ENCODE results near the gene NSFL1C. TPM values are rescaled to one million over a fixed set of nuclear protein-coding genes. Genes with fewer than 3 reads are reported as not detected.
A peak's percentile ranks its signal among the peaks of the same experiment; 100 is the strongest.

Gene NSFL1C
- total RNA-seq, 1 donor from 2014 or later = 83.9 TPM

DNA sequence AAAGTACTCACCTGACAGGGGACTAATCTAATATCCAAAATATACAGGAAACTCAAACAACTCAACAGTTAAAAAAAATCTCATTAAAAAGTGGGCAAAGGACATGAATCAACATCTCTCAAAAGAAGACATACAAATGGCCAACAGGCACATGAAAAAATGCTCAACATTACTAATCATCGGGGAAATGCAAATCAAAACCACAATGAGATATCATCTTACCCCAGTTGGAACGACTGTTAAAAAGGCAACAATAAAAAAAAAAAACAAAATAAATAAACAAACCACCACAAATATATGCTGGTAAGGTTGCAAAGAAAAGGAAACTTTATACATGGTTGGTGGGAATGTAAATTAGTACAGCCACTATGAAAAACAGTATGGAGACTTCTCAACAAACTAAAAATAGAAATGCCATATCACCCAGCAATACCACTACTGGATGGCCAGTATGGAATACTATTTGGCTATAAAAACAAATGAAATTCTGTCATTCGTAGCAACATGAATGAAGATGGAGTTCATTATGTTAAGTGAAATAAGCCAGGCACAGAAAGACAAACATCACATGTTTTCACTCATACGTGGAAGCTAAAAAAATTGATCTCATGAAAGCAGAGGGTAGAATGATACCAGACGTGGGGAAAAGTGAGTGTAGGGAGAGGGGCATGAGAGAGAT lies 17.9 kb upstream of the NSFL1C start:
- DNase-seq (ENCODE audit: low spot score) = no peak

DNA sequence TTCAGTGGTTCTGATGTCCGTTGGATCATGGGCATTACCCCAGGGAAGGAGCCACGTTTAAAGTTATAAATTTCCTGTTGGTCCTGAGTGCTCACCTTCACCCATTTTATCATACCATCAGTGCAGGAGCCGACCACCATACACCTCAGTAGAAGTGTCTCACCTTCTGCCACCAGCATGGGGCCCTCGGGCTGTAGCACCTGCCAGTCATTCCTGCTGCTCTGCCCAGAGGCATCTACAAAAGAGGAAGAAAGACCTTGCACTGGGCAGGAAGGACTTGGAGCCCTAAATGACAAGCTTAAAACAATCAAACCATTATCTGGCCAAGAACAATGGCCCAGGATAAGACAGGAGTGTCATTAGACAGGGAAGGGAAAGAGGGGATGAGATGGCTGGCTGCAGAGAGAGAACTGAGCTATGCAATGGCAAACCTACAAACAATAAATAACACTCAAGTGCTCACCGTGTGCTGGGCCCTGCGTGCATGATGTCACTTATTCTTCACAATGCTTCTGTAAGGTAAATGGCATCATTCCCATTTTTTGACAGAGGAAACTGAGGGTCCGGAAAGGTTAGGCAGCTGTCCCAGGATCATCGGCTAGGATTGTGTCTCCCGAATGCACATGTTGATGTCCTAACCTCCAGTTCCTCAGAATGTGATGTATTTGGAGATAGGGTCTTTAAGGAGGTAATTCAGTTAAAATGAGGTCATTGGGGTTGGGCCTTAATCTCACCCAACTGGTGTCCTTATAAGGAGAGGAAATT lies 13.4 kb upstream of the NSFL1C start:
- no peak for DNase-seq (ENCODE audit: low spot score)

DNA sequence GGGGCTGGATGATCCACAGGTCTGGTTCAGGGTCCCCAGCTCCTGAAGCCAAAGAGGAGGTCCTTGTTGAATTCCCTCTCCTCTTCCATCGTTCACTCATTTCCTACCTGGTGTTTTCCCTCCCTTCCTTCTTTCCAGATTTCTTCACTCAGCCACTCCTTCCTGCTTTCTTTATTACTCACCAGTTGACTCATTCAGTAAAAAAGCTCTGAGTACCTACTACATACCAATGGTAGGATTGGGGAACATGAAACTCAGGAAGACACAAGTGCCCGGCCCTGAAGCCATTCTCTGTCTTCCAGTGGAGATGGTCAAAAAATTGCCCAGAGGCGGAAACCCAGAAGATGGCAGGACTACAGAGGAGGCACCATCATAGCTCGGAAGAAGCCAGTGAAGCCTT lies 11.9 kb upstream of the NSFL1C start:
- DNase-seq (ENCODE audit: low spot score) = no peak

DNA sequence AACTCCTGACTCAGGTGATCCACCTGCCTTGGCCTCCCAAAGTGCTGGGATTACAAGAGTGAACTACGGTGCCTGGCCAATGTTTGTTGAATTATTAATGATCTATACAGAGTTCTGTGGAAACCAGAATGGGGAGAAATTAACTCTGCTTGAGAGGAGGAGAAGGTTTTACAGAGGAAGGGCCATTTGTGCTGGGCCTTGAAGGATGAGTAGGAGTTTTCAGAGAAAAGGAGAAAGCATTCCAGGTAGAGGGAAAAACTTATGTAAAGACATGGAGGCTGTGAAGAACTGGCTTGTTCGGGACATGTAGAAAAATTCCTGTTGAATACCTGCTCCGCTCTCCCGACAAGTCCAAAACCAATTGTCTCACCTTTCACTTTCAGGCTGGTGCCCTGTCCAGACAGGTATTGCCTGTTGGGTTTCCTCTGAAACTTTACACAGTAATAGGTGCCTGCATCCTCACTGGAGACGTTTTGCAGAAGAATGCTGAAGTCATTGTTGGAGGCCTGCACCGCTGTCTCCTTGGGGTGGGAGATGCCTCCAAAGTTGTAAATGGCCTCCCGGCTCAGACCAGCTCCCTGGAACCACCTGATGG lies 11.3 kb upstream of the NSFL1C start:
- no peak for DNase-seq (ENCODE audit: low spot score)

DNA sequence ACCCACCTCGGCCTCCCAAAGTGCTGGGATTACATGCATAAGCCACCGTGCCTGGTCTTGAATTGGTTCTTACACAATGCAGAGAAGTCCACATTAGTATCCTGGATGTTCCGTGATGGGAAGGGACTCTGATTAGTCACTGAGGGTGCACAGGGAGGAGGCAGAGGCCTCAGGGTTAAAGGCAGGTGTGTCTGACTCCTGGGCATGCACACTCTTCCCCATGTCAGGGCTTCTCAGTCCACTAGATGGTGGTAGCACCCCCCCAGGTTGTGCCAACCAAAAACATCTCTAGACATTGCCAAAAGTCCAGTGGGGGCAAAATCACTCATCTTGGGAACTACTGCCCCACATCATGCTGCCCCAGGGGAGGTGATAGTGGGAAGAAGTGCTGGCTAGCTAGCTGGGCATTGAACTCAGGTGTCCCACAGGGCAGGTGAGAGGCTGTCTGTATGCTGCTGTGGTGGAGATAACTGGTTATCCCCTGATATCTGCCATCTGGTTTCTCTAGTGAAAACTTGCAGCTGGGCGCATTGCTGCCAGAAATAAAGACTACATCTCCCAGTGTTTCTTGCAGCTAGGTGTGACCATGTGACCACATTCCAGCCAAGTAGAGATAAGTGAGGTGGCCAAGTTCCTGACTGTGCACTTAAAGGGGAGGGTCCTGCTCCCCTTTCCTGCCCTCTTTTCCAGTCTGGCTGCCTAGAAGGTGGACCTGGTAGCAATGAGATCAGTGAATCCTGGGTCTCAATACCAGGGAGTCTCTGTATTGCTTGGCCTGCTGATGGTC lies 8.4 kb upstream of the NSFL1C start:
- DNase-seq (ENCODE audit: low spot score) = no peak

DNA sequence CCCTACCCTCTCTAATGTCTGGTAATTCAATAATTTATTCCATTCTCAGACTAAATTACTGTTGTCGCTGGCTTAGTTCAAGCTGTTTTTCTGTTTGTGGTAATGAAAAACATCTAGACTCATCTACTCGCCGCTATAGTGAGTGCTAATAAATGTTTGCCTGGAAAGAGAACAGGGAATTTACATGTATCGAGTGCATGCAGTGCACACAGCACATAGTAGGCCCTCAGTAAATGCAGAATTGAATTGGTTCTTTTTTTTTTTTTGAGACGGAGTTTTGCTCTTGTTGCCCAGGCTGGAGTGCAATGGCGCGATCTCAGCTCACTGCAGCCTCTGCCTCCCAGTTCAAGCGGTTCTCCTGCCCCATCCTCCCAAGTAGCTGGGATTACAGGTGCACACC lies 7.7 kb upstream of the NSFL1C start:
- DNase-seq (ENCODE audit: low spot score) = no peak

DNA sequence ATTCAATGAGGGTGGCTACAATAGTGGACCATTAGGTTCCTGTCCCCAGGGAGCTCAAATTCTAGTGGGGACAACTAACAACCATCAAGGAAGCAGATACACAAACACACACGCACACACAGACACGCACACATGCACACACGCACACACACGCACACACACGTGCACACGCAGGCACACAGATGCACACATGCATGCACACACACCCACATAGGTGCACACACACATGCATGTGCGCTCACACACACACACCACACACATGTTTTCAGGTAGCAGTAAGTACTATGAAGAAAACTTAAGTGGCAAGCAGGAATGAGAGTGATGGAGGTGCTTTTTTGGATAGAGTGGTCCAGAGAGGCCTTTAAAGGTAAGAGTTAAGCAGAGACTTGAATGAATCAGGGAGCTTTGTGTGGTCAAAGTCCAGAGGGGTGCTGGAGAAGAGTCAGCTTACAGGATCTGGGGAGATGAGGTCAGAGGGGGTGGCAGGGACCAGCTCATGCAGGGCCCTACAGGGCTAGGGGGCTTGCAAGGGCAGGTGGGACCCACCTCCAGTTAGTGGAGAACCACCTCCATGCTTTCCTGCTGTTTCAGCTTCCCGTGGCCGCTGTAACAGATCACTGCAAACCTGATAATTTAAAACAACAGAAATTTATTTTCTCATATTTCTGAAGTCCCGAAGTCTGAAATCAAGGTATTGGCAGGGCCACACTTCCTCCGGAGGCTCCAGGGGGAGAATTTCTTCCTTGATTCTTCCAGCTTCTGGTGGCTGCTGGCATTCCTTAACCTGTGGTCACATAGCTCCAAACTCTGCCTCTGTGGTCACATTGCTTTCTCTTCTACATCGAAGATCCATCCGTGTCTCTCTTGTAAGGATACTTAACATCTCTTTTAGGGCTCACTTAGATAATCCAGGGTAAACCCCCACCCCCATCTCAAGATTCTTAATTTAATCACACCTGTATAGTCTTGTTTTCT lies 6.9 kb upstream of the NSFL1C start:
- DNase-seq (ENCODE audit: low spot score) = no peak

DNA sequence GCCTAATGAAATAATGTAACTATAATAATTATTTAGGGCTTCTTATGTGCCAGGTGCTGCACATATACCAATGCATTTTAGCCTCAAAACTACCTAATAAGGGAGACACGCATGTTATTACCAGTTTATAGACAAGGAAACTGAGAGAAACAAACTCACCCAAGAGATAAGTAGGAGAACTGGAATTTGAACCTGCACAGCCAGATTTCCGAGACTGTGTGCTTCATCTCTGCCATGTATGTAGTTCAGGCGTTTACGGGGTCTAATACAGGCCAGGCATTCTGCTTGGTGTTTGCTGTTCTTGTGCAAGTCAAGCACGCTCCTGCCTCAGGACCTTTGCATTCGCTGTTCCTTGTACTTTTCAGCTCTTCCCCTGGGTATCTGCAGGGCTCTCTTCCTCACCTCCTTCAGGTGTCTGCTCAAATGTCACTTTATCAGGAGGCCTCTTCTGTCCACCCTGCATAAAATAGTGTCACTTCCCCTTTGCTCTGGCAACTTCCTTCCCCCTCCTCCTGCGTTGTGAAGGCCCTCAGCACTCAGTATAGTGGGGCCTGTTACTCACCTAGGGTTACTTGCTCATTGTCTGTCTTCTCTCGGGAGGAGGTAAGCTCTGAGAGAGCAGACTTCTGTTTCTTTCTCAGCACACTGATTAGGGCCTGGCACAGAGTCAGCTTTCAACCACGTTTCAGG lies 6.1 kb upstream of the NSFL1C start:
- no peak for DNase-seq (ENCODE audit: low spot score)

DNA sequence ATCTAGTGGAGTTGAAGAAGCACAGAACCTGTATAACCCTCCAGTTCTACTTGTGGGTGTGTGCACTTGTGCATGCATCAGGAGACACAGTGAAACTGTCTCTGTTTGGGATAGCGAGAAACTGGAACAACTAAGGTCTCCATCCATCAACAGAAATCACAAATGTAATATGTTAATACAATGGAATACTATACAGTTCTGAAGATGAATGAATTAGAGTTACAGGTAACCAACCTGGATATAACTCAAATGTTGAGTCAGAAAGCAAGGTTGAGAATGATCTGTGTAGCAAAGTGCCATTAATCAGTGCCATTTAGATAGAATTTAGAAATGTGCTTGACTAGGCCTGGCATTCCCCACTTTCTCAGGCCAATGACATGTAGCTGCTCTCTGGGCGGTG lies 4.6 kb upstream of the NSFL1C start:
- no peak for DNase-seq (ENCODE audit: low spot score)

DNA sequence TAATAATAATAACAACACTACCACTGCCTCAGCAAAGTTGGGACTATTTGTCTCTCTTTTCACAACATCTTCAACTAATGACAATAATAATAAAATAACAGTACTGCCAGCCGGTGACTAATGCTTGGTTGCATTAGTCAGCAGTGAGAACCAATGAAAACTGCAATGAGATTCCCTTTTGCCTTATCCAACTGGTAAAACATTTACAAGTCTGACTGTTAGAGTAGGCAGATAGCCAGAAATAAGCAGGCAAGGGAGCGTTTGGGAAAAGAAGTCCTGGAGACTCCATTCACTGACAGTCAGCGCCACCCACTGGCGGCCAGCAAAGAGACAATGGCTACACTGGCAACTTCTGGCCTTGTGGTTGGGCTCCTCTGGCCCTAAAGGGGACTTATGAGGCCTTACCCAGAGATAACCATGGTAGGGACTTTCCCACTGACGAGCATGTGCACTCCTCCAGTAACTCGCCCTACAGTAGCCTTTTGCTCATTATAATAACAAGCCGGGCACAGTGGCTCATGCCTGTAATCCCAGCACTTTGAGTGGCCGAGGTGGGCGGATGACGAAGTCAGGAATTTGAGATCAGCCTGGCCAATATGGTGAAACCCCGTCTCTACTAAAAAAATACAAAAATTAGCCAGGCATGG lies 3.4 kb upstream of the NSFL1C start:
- DNase-seq (ENCODE audit: low spot score) = peak; percentile 85

DNA sequence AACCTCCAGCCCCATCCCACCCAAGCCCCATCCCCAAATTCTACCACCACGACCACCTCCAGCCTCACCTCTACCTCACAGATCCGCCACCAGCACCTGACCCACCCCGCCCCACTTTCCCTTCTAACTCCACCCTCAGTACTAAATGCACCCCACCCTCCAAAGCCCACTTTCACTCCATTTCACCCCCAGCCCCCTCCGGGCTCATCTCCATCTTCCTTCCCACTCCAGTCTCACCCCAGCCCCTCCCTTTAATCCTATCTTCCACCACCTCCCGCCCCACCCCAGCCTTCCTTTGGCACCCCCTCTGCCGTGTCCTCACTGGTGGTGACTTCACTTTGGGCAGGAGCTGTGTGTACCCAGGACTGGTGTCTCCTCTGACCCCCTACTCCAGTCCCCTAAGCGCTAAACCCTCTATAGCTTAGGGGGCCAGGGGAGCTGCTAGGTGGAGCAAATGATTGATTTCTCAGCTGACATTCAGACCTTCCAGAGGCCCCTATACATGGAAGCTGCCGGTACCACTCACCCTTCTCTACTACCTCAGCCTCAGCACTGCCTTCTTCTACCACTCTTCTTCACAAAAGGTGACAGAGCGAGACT lies 2.8 kb upstream of the NSFL1C start:
- no peak for DNase-seq (ENCODE audit: low spot score)

DNA sequence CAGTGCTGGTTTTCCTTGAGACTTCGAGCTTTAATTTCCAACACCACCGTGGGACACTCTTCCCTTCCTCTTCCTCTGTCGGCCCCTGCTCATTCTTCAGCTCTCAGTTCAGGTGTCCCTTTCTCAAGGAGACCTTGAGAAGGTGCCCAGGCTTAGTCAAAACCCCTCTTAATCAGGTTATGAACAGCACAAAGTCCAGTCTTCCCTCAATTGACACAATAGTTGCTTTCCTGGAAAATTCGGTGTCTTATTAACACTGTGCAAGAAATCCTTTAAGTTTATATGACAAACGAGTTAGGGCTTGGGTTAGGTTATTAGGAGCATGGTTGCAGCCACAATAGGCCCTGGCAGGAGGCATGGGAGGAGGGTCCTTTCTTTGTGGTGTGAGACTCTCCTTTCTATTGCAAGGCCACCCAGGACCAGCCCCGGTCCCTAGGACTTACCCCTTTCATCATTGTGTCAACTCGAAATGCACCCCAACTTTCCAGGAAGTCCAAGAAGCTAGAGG lies 1.5 kb upstream of the NSFL1C start:
- DNase-seq (ENCODE audit: low spot score) = no peak

DNA sequence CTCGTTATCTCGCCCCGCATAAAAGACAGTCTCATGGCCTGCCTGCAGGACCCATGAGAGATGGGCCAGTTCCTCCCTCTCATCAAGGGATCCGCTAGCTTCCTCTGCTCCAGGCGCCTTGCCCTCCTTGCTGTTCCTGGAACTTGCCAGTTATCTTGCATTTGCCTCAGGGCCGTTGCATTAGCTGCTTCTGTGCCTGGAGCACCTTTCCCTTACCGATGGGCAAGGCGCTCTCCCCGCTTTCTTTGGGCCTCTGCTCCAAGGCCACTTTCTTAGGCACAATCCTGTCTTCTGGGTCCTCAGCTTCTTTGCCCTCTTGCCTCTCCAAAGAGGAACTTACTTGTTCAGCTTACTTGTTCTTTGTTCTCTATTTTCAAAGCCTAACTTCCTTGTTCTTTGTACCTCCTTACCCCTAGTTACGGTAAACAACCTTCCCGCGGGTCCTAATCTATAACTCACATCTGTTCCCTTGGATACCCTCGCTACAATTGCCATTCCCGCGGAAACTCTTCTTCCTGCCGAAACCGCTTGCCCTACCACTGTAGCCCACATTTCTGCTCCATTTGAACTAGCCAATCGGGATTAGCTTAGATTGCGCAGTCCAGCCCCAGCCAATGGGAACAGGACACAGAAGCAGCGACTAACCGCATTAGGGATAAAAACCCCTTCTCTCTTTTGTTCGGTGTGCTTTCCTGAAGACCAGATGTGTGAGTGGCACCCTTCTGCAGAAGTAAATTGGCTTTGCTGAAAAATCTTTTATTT lies 887 bp upstream of the NSFL1C start:
- DNase-seq (ENCODE audit: low spot score) = no peak

DNA sequence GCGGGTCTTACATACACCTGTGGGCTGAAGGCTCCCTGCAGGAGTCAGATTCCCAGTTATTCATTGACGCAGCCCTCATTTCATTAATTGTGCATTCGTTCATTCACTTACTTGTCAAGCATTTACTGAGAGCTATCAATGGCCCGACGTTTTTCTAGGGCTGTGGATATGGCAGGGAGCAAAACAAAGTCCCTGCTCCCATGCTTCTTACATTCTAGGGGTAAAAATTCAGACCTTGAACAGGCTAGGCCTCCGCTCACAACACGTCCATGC lies 369 bp upstream of the NSFL1C start:
- no peak for DNase-seq (ENCODE audit: low spot score)

DNA sequence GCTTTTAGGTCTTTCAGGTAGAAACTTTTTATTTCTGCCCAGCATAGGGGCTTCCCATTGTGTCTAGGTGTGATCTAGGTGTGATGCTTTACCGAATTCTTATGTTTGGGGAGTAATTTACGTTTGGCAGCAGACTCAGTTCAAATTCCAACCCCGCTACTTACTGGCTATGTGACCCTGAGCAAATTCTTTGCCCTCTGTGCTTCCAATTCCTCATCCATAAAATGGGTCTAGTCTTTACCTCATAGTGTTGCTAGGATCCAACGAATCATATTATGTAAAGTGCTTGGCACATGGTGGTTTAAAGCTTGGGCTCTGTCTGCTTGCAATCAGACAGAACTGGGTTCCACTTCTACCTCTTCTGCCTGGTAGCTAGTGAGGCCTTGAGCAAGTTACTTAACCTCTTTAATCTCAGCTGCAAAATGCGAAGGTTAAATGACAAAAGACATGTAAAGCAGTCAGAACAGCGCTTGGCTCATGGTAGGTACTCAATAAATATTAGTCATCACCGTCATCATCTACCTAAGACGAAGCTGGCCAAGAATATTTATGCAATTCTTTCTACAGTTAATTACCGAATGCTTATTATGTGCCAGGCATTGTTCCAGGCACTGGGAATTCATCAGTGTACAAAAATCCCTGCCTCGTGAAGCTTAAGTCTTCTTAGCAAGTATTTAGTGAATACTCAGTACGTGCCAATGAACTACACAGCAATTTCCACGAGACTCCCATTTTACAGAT lies 1.0 kb downstream of the NSFL1C start:
- no peak for DNase-seq (ENCODE audit: low spot score)

DNA sequence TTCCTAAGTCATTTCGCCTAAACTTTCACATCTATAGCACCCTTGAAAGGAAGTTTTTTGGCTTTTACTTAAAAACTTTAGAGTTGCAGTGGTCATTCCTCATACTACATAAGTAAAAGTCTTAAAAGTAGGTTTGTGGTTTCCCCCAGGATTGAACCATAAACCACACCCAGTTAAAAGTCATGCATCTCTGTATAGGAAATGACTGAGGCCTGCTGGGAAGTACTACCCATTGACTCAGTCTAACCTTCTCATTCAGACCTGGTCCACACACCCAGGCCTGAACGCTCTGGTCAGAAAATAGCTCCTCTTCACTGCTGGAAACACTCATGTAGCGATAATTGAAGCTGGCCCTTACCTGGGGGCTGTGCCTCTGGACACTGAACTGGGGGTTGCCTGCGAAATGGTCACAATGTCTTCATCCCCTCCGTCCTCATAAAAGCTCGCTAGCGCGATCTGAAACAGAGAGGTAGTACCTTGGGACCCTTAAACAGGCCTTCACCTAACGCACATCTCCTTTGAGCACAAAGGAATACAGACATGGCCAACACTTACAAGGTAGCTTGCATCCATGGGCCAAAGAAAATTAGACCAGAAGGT lies 2.6 kb downstream of the NSFL1C start:
- no peak for DNase-seq (ENCODE audit: low spot score)

DNA sequence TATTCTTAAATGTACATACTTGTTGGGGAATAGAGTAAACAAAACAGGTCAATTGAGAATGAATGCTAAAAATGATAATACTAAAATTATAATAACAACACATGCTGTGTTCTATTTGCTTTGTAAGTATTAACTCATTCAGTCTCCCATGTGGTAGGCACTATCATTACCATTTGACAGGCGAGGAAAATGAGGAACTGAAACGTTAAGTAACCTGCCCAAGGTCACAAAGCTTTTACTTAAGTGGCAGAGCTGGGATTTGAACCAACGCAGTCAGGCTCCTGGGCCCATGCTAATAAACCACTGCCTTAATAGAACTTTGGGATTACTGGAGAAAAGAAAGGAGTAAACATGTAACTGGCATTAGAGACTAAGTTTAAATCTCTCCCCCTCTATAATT lies 3.8 kb downstream of the NSFL1C start:
- DNase-seq (ENCODE audit: low spot score) = no peak

DNA sequence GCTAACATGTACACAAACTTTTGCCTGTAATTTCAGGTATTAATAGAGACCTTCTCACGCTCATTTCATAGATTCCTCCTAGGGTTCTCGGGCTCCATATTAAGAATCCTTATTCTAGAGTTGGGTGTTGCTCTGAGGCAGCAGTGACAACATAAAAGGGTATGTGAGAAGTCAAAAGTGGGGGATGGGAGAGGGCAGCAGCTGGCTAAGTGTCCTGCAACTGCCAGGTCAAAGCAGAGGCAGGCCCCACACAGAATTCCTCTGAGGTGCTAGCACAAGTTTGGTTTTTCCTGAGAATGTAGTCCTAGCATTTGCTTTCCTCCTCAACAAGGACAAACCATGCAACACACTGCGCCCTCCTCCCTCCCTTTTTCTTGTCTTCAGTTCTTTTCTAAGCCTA lies 4.6 kb downstream of the NSFL1C start:
- DNase-seq (ENCODE audit: low spot score) = no peak
